HCT116 (cell line): Measurements from ENCODE around the gene KCNMB1. TPM values are rescaled to one million over a fixed set of nuclear protein-coding genes. Genes with fewer than 3 reads are reported as not detected.

Experiments
- ATAC-seq: fragments of 200-7000 bp; cut with Tn5 transposase; 2 replicates; pipeline ENCODE4 v1.9.1; 2020; ENCODE audit warnings: mild to moderate bottlenecking, moderate library complexity
- BruUV-seq: library from RNA; stranded (reverse); fragments of 400-500 nt; replicated peaks from 2 replicates; lab custom pipeline; 2021; lab: Mats Ljungman, UMichigan
- CTCF ChIA-PET: fragments of 300-600 bp; sonication (Branson Sonifier 250); formaldehyde crosslinking; loops from one replicate; lab custom pipeline; 2021; ENCODE audit warnings: antibody characterized with exemption; lab: Charles Lee
- POLR2A ChIA-PET: fragments of 300-600, 350-600 bp; sonication (Branson Sonifier 250); formaldehyde crosslinking; loops from one replicate; lab custom pipeline; 2021; ENCODE audit warnings: antibody characterized with exemption; lab: Charles Lee
- RAD21 ChIA-PET, 2 experiments: fragments of 300-600 bp; sonication (Branson Sonifier 250); formaldehyde crosslinking; loops; one replicate each; lab custom pipeline; 2023; ENCODE audit warnings: low total read pairs in 2 of 2; ENCODE audit not compliant: uncharacterized antibody in 2 of 2, unreplicated experiment in 2 of 2, low non-redundant PET in 1 of 2; lab: Charles Lee
- DNase-seq: peaks from one replicate; pipeline ENCODE4 v3.0.0-alpha.2; 2010; ENCODE audit warnings: low read depth, low spot score
- H2AFZ ChIP-seq: fragments of 200-600 bp; shearing (Covaris generic), sonication (generic); 2 replicates; pipeline ENCODE4 v1.6.1; 2017; ENCODE audit warnings: low read depth, mixed run types, mixed read lengths, antibody characterized with exemption, low read length; ENCODE audit not compliant: poor library complexity, severe bottlenecking
- H3K27ac ChIP-seq: 2 replicates; pipeline ENCODE4 v1.5.1; 2012; ENCODE audit warnings: low read depth, low read length
- H3K27me3 ChIP-seq: fragments of 200-600 bp; sonication (generic); 2 replicates; pipeline ENCODE4 v1.6.1; 2016; ENCODE audit warnings: mixed run types, low read length, mixed read lengths; ENCODE audit not compliant: insufficient read depth
- H3K36me3 ChIP-seq, 2 experiments: fragments of 200-500 bp in 1 of 2; fragments of 200-600 bp in 1 of 2; sonication (Bioruptor generic) in 1 of 2; sonication (generic) in 1 of 2; 2 replicates each; pipeline versions ENCODE4 v1.5.1 to v1.6.1; 2014 to 2016; ENCODE audit warnings: low read length in 2 of 2, inconsistent platforms in 1 of 2, mixed read lengths in 1 of 2, mixed run types in 1 of 2; ENCODE audit not compliant: insufficient read depth in 2 of 2, control insufficient read depth in 1 of 2
- H3K4me1 ChIP-seq, 2 experiments: fragments of 200-600 bp in 1 of 2; sonication (generic) in 1 of 2; 2 replicates each; pipeline versions ENCODE4 v1.5.1 to v1.6.1; 2012 to 2017; ENCODE audit warnings: low read length in 2 of 2, inconsistent platforms in 1 of 2, mild to moderate bottlenecking in 1 of 2, mixed read lengths in 1 of 2, mixed run types in 1 of 2, moderate library complexity in 1 of 2; ENCODE audit not compliant: insufficient read depth in 2 of 2, control insufficient read depth in 1 of 2
- H3K4me2 ChIP-seq: fragments of 200-600 bp; sonication (generic); 2 replicates; pipeline ENCODE4 v1.6.1; 2017; ENCODE audit warnings: mixed run types, low read length, mixed read lengths
- H3K4me3 ChIP-seq, 2 experiments: fragments of 200-600 bp in 1 of 2; sonication (generic) in 1 of 2; replicated peaks in 1 of 2; 2 replicates each; pipeline ENCODE4 v1.5.1; 2011 to 2016; ENCODE audit warnings: low read length in 2 of 2, control low read depth in 1 of 2, low read depth in 1 of 2, mild to moderate bottlenecking in 1 of 2, mixed read lengths in 1 of 2, mixed run types in 1 of 2
- H3K79me2 ChIP-seq: fragments of 200-600 bp; sonication (generic); 2 replicates; pipeline ENCODE4 v1.6.1; 2017; ENCODE audit warnings: mild to moderate bottlenecking, mixed run types, low read length, moderate library complexity, mixed read lengths; ENCODE audit not compliant: insufficient read depth
- H3K9ac ChIP-seq: fragments of 200-600 bp; sonication (generic); 2 replicates; pipeline ENCODE4 v1.6.1; 2016; ENCODE audit warnings: low read length, mixed read lengths
- H3K9me2 ChIP-seq: fragments of 200-600 bp; sonication (generic), shearing (Covaris generic); 2 replicates; pipeline ENCODE4 v1.6.1; 2017; ENCODE audit warnings: mixed run types, mild to moderate bottlenecking, moderate library complexity; ENCODE audit not compliant: insufficient read depth
- H3K9me3 ChIP-seq, 2 experiments: fragments of 200-500 bp in 1 of 2; fragments of 200-600 bp in 1 of 2; sonication (Bioruptor generic) in 1 of 2; sonication (generic) in 1 of 2; 2 replicates each; pipeline ENCODE4 v1.6.1; 2014 to 2017; ENCODE audit warnings: low read length in 2 of 2, mixed read lengths in 2 of 2, inconsistent platforms in 1 of 2, low read depth in 1 of 2, mild to moderate bottlenecking in 1 of 2, mixed run types in 1 of 2, moderate library complexity in 1 of 2; ENCODE audit not compliant: control insufficient read depth in 1 of 2, insufficient read depth in 1 of 2
- H4K20me1 ChIP-seq: fragments of 200-600 bp; sonication (generic), shearing (Covaris generic); 2 replicates; pipeline ENCODE4 v1.6.1; 2017; ENCODE audit warnings: mixed run types, mild to moderate bottlenecking, moderate library complexity; ENCODE audit not compliant: insufficient read depth
- CBX3 ChIP-seq: IDR thresholded peaks from 2 replicates; pipeline ENCODE4 v1.6.1; 2012; ENCODE audit warnings: low read depth
- CEBPB ChIP-seq: IDR thresholded peaks from 2 replicates; pipeline ENCODE4 v1.6.1; 2012; ENCODE audit warnings: low read depth
- EGR1 ChIP-seq: IDR thresholded peaks from 2 replicates; pipeline ENCODE4 v1.6.1; 2012; ENCODE audit warnings: low read depth
- EZH2 ChIP-seq: fragments of 200-600 bp; sonication (generic); IDR thresholded peaks from 2 replicates; pipeline ENCODE4 v1.6.1; 2017; ENCODE audit warnings: antibody characterized with exemption, mixed run types
- FOSL1 ChIP-seq: IDR thresholded peaks from 2 replicates; pipeline ENCODE4 v1.6.1; 2012; ENCODE audit warnings: low read depth
- JUND ChIP-seq: IDR thresholded peaks from 2 replicates; pipeline ENCODE4 v1.6.1; 2012
- POLR2A ChIP-seq: IDR thresholded peaks from 2 replicates; pipeline ENCODE4 v1.7.0; 2011; ENCODE audit warnings: borderline replicate concordance; ENCODE audit not compliant: insufficient read depth, insufficient read length; ENCODE audit errors: extremely low read depth
- POLR2AphosphoS5 ChIP-seq: IDR thresholded peaks from 2 replicates; pipeline ENCODE4 v1.6.1; 2011; ENCODE audit warnings: mild to moderate bottlenecking, low read depth, low read length, moderate library complexity
- RAD21 ChIP-seq: IDR thresholded peaks from 2 replicates; pipeline ENCODE4 v1.6.1; 2012; ENCODE audit warnings: low read depth, mild to moderate bottlenecking
- SP1 ChIP-seq: IDR thresholded peaks from 2 replicates; pipeline ENCODE4 v1.6.1; 2012; ENCODE audit warnings: low read depth
- SRF ChIP-seq: IDR thresholded peaks from 2 replicates; pipeline ENCODE4 v1.6.1; 2012; ENCODE audit warnings: low read depth
- TCF7L2 ChIP-seq: IDR thresholded peaks from 2 replicates; pipeline ENCODE4 v1.7.0; 2011; ENCODE audit warnings: borderline replicate concordance, inconsistent platforms; ENCODE audit not compliant: insufficient read depth, insufficient read length; ENCODE audit errors: extremely low read depth
- YY1 ChIP-seq: IDR thresholded peaks from 2 replicates; pipeline ENCODE4 v1.6.1; 2011; ENCODE audit warnings: low read length, low read depth, moderate library complexity, mild to moderate bottlenecking; ENCODE audit not compliant: insufficient replicate concordance; ENCODE audit errors: extremely low read depth
- ZNF274 ChIP-seq: fragments of 200-500 bp; sonication (Bioruptor generic); IDR thresholded peaks from 2 replicates; pipeline ENCODE4 v1.6.1; 2014; ENCODE audit warnings: mild to moderate bottlenecking, low read depth, low read length, inconsistent platforms
- intact Hi-C: fragments of 100-400 bp; cut with micrococcal nuclease; formaldehyde crosslinking; loops from 2 replicates; pipeline ENCODE4 v1.10.0; 2022
- total RNA-seq: library from RNA; stranded (reverse); gene quantifications from one replicate; pipeline ENCODE4 v1.2.1, GENCODE V29; 2021; ENCODE audit not compliant: unreplicated experiment
- TF ChIP-seq, protein P1 (sequence below), 3 experiments: fragments of 200-600 bp in 1 of 3; sonication (generic) in 1 of 3; IDR thresholded peaks in 2 of 3; conservative IDR thresholded peaks in 1 of 3; 2 replicates each; pipeline ENCODE4 v1.5.1; 2012 to 2017; ENCODE audit warnings: low read depth in 2 of 3, low read length in 2 of 3, antibody characterized with exemption in 1 of 3, borderline replicate concordance in 1 of 3, control low read depth in 1 of 3, mild to moderate bottlenecking in 1 of 3, mixed read lengths in 1 of 3, mixed run types in 1 of 3, moderate library complexity in 1 of 3; ENCODE audit not compliant: insufficient read depth in 1 of 3
- TF ChIP-seq, protein P2 (sequence below): IDR thresholded peaks from 2 replicates; pipeline ENCODE4 v1.6.1; 2012; ENCODE audit warnings: low read depth
- TF ChIP-seq, protein P3 (sequence below): IDR thresholded peaks from 2 replicates; pipeline ENCODE4 v1.6.1; 2012

KCNMB1 gene
- total RNA-seq, 1 experiment from 2014 or later: not detected

DNA sequence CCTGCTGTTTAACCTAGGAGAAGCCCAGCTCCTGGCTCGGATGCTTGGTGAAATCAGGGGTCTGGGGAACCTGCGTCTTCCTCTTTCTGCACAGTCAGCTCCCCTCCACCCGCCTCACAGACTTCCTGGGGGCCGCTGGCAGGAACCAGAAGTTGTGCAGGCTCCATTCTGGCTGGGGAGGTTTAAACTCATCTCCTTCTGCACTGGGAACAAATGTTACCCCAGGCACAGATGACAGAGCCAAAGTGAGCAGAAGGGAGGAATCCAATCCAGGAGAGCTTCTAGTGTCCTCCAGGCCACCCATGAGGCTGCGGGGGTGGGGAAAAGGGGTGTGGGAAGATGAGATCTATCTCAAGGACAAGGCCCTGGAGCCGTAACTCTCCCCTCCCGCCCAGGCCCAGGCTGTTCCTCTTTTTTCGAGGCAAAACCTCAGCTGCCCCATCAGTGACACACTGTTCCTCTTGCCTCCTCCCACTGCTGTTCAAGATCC, 31.2 kb downstream of the KCNMB1 start:
- H3K27me3 ChIP-seq: peaks cover 37% of the 10 kb centered on the region
- POLR2A ChIA-PET: no interaction called here

More for the DNA sequence above, 31.2 kb downstream of the KCNMB1 start:
- BruUV-seq: no TSS peak
- no peak for TF ChIP-seq POLR2AphosphoS5
- TF ChIP-seq, protein P1, sequence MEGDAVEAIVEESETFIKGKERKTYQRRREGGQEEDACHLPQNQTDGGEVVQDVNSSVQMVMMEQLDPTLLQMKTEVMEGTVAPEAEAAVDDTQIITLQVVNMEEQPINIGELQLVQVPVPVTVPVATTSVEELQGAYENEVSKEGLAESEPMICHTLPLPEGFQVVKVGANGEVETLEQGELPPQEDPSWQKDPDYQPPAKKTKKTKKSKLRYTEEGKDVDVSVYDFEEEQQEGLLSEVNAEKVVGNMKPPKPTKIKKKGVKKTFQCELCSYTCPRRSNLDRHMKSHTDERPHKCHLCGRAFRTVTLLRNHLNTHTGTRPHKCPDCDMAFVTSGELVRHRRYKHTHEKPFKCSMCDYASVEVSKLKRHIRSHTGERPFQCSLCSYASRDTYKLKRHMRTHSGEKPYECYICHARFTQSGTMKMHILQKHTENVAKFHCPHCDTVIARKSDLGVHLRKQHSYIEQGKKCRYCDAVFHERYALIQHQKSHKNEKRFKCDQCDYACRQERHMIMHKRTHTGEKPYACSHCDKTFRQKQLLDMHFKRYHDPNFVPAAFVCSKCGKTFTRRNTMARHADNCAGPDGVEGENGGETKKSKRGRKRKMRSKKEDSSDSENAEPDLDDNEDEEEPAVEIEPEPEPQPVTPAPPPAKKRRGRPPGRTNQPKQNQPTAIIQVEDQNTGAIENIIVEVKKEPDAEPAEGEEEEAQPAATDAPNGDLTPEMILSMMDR (IDR thresholded peaks at IDR 0.05 in 2 of 3, conservative IDR thresholded peaks at IDR 0.05 in 1 of 3; ENCODE audit: borderline replicate concordance in 1 of 3, insufficient read depth in 1 of 3, low read depth in 2 of 3, low read length in 2 of 3): no peak
- TF ChIP-seq YY1: no peak
- TF ChIP-seq, protein P2, sequence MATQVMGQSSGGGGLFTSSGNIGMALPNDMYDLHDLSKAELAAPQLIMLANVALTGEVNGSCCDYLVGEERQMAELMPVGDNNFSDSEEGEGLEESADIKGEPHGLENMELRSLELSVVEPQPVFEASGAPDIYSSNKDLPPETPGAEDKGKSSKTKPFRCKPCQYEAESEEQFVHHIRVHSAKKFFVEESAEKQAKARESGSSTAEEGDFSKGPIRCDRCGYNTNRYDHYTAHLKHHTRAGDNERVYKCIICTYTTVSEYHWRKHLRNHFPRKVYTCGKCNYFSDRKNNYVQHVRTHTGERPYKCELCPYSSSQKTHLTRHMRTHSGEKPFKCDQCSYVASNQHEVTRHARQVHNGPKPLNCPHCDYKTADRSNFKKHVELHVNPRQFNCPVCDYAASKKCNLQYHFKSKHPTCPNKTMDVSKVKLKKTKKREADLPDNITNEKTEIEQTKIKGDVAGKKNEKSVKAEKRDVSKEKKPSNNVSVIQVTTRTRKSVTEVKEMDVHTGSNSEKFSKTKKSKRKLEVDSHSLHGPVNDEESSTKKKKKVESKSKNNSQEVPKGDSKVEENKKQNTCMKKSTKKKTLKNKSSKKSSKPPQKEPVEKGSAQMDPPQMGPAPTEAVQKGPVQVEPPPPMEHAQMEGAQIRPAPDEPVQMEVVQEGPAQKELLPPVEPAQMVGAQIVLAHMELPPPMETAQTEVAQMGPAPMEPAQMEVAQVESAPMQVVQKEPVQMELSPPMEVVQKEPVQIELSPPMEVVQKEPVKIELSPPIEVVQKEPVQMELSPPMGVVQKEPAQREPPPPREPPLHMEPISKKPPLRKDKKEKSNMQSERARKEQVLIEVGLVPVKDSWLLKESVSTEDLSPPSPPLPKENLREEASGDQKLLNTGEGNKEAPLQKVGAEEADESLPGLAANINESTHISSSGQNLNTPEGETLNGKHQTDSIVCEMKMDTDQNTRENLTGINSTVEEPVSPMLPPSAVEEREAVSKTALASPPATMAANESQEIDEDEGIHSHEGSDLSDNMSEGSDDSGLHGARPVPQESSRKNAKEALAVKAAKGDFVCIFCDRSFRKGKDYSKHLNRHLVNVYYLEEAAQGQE: no peak
- TF ChIP-seq CEBPB: no peak
- TF ChIP-seq EGR1: no peak
- TF ChIP-seq POLR2A: no peak
- TF ChIP-seq, protein P3, sequence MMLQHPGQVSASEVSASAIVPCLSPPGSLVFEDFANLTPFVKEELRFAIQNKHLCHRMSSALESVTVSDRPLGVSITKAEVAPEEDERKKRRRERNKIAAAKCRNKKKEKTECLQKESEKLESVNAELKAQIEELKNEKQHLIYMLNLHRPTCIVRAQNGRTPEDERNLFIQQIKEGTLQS: no peak
- no peak for TF ChIP-seq CBX3
- no peak for TF ChIP-seq RAD21
- no peak for TF ChIP-seq SRF
- no peak for TF ChIP-seq JUND
- no peak for TF ChIP-seq TCF7L2
- no peak for TF ChIP-seq FOSL1
- no peak for TF ChIP-seq SP1
- no peak for TF ChIP-seq ZNF274
- no peak for TF ChIP-seq EZH2
- H3K9me2 ChIP-seq: no peaks in the 10 kb centered on the region
- H3K79me2 ChIP-seq: no peaks in the 10 kb centered on the region
- H3K27ac ChIP-seq: no peak overlapping the region
- H2AFZ ChIP-seq: no peak overlapping the region
- H3K36me3 ChIP-seq: no peaks in the 10 kb centered on the region
- no peaks in the 10 kb centered on the region for H3K9me3 ChIP-seq
- DNase-seq: no peak
- H3K9ac ChIP-seq: no peak overlapping the region
- H3K4me1 ChIP-seq: no peaks in the 10 kb centered on the region
- RAD21 ChIA-PET: no interaction called here
- no peak for ATAC-seq
- H4K20me1 ChIP-seq: no peaks in the 10 kb centered on the region
- no peak overlapping the region for H3K4me3 ChIP-seq
- no peak overlapping the region for H3K4me2 ChIP-seq
- CTCF ChIA-PET: no interaction called here
- intact Hi-C loops: no loop called here
